ENCODE measurements around the gene HOXD13. TPM values are rescaled to one million over a fixed set of nuclear protein-coding genes. Genes with fewer than 3 reads are reported as not detected.

Gene HOXD13
- polyA plus RNA-seq, 1 experiment: not detected

DNA sequence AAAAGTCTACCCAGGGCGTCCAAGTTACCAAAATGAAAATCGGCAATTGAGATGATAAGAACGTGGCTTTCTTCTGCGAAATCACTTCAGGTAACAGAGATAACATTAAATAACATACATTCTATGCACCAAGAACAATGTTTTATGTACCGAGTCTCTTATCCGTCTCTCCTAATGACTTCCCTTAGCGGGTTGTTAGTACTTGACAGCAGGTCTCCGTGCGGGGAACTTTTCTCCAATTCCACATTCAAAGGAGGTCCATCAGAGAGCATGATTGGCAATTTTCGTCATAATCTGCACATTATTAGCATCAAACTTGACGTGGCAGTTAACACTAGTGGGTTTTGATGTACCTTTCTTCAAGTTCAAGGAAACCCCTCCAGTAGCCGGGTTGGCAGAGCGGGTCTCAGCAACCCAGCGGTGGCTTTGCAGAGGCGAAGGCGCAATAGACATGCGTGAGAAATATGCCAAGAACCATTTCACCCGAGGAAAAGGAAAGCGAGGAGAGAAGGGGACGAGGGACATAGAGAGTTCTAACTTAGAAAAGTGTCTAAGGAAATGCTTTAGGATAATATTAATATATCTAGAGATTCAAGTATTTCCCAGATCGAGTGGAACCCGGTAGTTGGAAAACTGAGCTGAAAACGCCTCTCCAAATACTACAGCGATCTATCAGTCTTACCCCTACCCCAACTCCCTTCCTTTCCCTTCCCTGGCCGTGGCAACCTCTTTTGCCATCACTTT lies 13.8 kb upstream of the HOXD13 start:
- CTCF ChIA-PET: interaction anchor here (1.0 to 3.2 kb wide), 2 partner anchors 50 to 390 kb away, joined by 3 to 22 read pairs; no protein-coding TSS in a partner anchor
- DNase-seq (ENCODE audit: low read depth, low spot score): no peak
- Histone ChIP-seq H3K9me3 (ENCODE audit: control insufficient read depth, insufficient read depth, low read length) (peaks cover 28% of the 10 kb centered on the region), H3K4me3 (ENCODE audit: low read depth, low read length) (no peak overlapping the region), H3K27ac (ENCODE audit: low read depth, low read length) (no peak overlapping the region), H3K27me3 (ENCODE audit: control insufficient read depth, insufficient read depth, low read length) (peaks cover 86% of the 10 kb centered on the region)
- POLR2A ChIA-PET: no interaction called here
- TF ChIP-seq, protein P1, sequence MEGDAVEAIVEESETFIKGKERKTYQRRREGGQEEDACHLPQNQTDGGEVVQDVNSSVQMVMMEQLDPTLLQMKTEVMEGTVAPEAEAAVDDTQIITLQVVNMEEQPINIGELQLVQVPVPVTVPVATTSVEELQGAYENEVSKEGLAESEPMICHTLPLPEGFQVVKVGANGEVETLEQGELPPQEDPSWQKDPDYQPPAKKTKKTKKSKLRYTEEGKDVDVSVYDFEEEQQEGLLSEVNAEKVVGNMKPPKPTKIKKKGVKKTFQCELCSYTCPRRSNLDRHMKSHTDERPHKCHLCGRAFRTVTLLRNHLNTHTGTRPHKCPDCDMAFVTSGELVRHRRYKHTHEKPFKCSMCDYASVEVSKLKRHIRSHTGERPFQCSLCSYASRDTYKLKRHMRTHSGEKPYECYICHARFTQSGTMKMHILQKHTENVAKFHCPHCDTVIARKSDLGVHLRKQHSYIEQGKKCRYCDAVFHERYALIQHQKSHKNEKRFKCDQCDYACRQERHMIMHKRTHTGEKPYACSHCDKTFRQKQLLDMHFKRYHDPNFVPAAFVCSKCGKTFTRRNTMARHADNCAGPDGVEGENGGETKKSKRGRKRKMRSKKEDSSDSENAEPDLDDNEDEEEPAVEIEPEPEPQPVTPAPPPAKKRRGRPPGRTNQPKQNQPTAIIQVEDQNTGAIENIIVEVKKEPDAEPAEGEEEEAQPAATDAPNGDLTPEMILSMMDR (IDR thresholded peaks at IDR 0.05; ENCODE audit: low read depth, low read length): no peak

DNA sequence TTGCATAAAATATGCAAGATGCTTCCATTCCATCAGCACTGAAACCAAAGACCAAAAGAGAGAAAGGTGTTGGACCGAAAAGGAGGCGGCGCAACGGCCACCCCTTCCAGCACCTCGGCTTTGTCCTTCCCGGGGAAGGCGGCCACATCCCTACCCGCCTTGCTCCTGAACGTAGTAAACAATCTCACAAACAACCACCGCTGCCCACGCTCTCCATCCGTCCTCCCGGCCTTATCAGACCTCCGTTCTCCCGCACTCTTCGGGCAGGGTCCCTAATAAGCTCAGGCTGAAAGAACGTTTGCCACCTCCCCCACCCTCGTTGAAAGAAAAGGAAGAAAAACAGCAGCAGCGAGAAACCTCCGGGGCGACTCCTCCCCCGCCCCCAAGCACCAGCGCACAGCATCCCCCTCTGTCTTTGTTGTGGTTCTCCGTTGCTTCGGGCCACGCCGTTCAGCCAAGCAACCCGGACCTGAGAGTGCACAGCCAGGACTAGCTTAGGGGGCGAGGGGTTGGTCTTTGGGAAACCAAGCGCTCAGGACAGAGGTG lies 13.2 kb upstream of the HOXD13 start:
- H3K9me3 ChIP-seq (ENCODE audit: control insufficient read depth, insufficient read depth, low read length): peaks cover 28% of the 10 kb centered on the region
- ChIA-PET CTCF (interaction anchor here (0.7 to 3.2 kb wide), 4 partner anchors 51 to 390 kb away, joined by 3 to 22 read pairs (median 4); no protein-coding TSS in a partner anchor), POLR2A (no interaction called here)
- H3K27me3 ChIP-seq (ENCODE audit: control insufficient read depth, insufficient read depth, low read length): peaks cover 89% of the 10 kb centered on the region
- no peak for DNase-seq (ENCODE audit: low read depth, low spot score)
- H3K27ac ChIP-seq (ENCODE audit: low read depth, low read length): no peak overlapping the region
- no peak overlapping the region for H3K4me3 ChIP-seq (ENCODE audit: low read depth, low read length)
- TF ChIP-seq, protein P1 (IDR thresholded peaks at IDR 0.05; ENCODE audit: low read depth, low read length): no peak

DNA sequence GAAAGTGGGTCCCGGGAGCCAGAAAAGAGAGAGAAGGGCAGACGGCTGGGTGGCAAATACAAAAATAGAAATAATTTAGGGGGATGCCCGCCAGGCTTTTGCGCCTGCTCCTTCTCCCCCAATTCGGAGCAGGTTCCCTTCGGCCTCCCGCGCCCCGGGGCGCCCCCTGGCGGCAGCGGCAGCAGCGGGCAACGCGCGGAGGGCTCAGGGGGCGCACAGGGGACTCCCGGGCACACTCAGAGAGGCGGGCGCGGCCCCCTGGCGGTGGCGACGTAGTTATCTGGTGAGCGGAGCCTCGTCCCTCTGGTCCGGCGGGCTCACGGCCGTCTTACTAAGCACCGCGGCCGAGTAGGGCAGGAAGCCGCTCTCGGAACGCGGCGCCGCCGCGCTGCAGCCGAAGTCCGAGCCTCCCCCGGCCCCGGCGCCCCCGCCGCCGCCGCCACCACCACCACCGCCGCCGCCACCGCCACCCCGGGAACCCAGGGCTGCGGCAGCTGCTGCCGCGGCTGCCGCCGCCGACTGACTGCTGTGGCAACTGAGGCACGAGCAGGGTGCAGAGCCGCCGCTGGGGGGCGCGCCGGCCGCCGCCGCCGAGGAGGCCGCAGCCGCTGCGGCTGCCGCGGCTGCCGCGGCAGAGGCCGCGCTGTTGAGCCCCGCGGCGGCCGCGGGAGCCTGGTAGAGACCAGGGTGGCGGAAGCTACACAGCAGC lies 12.5 kb upstream of the HOXD13 start:
- H3K4me3 ChIP-seq (ENCODE audit: low read depth, low read length): no peak overlapping the region
- POLR2A ChIA-PET: no interaction called here
- CTCF ChIA-PET: interaction anchor here (0.5 to 3.2 kb wide), 5 partner anchors 51 to 391 kb away, joined by 3 to 22 read pairs (median 4); no protein-coding TSS in a partner anchor
- TF ChIP-seq, protein P1 (IDR thresholded peaks at IDR 0.05; ENCODE audit: low read depth, low read length): peak; percentile 56
- peaks cover 89% of the 10 kb centered on the region for H3K27me3 ChIP-seq (ENCODE audit: control insufficient read depth, insufficient read depth, low read length)
- peaks cover 31% of the 10 kb centered on the region for H3K9me3 ChIP-seq (ENCODE audit: control insufficient read depth, insufficient read depth, low read length)
- no peak for DNase-seq (ENCODE audit: low read depth, low spot score)
- no peak overlapping the region for H3K27ac ChIP-seq (ENCODE audit: low read depth, low read length)

DNA sequence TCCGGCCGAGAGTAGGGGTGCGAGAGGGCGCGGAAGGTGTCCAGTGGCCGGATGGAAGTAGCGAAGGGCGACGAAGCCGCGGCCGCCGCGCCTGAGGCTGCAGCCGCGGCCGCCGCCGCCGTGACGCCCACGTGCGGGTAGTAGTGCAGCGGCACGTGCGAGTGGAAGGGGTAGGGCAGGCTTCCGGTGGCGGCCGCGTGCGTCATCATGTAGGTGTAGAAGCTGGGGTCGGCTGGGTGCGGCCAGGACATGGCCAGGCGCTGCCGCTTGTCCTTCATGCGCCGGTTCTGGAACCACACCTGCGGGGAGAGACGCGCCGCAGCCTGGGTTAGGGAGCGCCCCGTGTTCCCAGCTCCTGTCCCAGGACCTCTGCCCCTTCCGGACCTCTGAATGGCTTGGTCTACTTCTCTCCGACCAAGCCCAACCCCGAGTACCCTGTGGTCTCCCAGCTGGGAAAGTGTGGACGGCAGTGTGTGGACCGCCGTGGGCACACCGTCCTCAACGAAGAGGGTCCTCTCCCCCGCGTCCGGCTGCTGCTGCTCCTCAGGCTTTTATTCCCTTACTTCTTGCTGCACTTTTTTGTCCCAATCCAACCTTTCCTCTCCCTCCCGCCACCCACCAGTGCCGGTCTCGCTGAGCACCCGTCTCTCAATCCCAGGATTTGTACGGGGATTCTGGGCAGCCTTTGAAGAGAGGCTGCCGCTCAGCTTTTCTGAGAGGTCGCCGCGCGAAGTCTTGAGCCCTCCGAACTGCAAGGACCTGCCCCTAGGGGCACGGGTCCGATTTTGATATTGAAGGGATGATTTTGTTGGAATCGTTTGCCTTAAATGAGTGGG lies 11.8 kb upstream of the HOXD13 start:
- H3K4me3 ChIP-seq (ENCODE audit: low read depth, low read length): no peak overlapping the region
- CTCF ChIA-PET: interaction anchor here (0.5 to 3.2 kb wide), 3 partner anchors 10 to 392 kb away, joined by 4 to 22 read pairs (median 4); no protein-coding TSS in a partner anchor
- POLR2A ChIA-PET: no interaction called here
- DNase-seq (ENCODE audit: low read depth, low spot score): no peak
- TF ChIP-seq, protein P1 (IDR thresholded peaks at IDR 0.05; ENCODE audit: low read depth, low read length): no peak
- H3K9me3 ChIP-seq (ENCODE audit: control insufficient read depth, insufficient read depth, low read length): peaks cover 31% of the 10 kb centered on the region
- H3K27ac ChIP-seq (ENCODE audit: low read depth, low read length): no peak overlapping the region
- H3K27me3 ChIP-seq (ENCODE audit: control insufficient read depth, insufficient read depth, low read length): peaks cover 89% of the 10 kb centered on the region

Measured in AG04450 (cell line).